DND-41 (cell line): ENCODE measurements around the gene DKK1.

ENCODE experiments used
- CTCF ChIP-seq: IDR thresholded peaks from 2 replicates; pipeline ENCODE4 v1.5.1; 2012; ENCODE audit warnings: borderline replicate concordance, low read length, moderate library complexity, mild to moderate bottlenecking; ENCODE audit not compliant: poor library complexity, severe bottlenecking; ENCODE audit errors: extremely low read depth
- EZH2 ChIP-seq: IDR thresholded peaks from 3 replicates; pipeline ENCODE4 v1.6.1; 2012; ENCODE audit warnings: borderline replicate concordance, low read depth, mild to moderate bottlenecking, moderate library complexity, low read length, inconsistent platforms; ENCODE audit not compliant: severe bottlenecking

- no peak for TF ChIP-seq CTCF
- no peak for TF ChIP-seq EZH2
These were observed 1.2 kb upstream of the DKK1 start for GRCh38 chr10:52312942-52313255.
